Smooth muscle cell (in vitro differentiated cells): Measurements from ENCODE around the gene EPN1. TPM values are rescaled to one million over a fixed set of nuclear protein-coding genes. Genes with fewer than 3 reads are reported as not detected.

Source experiments
- DNase-seq: peaks from one replicate; lab custom pipeline; 2025; ENCODE audit not compliant: unreplicated experiment; lab: John Stamatoyannopoulos, UW
- H2AFZ ChIP-seq: fragments of 200-600 bp; sonication (generic); 2 replicates; pipeline ENCODE4 v1.6.0; 2016; ENCODE audit warnings: antibody characterized with exemption, low read depth, mild to moderate bottlenecking
- H3F3A ChIP-seq: fragments of 200-600 bp; sonication (generic); 2 replicates; pipeline ENCODE4 v1.6.0; 2017; ENCODE audit warnings: antibody characterized with exemption, low read depth
- H3K27ac ChIP-seq: fragments of 200-600 bp; sonication (generic); 2 replicates; pipeline ENCODE4 v1.5.1; 2016; ENCODE audit warnings: low read depth, mild to moderate bottlenecking
- H3K27me3 ChIP-seq: fragments of 200-600 bp; sonication (generic); 2 replicates; pipeline ENCODE4 v1.6.1; 2016; ENCODE audit warnings: low read depth, mild to moderate bottlenecking
- H3K36me3 ChIP-seq: fragments of 200-600 bp; sonication (generic); 2 replicates; pipeline ENCODE4 v1.5.1; 2016; ENCODE audit warnings: low read depth
- H3K4me1 ChIP-seq: fragments of 200-600 bp; sonication (generic); 2 replicates; pipeline ENCODE4 v1.5.1; 2016; ENCODE audit warnings: low read depth
- H3K4me2 ChIP-seq: fragments of 200-600 bp; sonication (generic); 2 replicates; pipeline ENCODE4 v1.6.0; 2016; ENCODE audit warnings: mild to moderate bottlenecking
- H3K4me3 ChIP-seq: fragments of 200-600 bp; sonication (generic); 2 replicates; pipeline ENCODE4 v1.5.1; 2016; ENCODE audit warnings: mild to moderate bottlenecking
- H3K79me2 ChIP-seq: fragments of 200-600 bp; sonication (generic); 2 replicates; pipeline ENCODE4 v1.6.0; 2016; ENCODE audit warnings: low read depth, mild to moderate bottlenecking
- H3K9ac ChIP-seq: fragments of 200-600 bp; sonication (generic); 2 replicates; pipeline ENCODE4 v1.6.0; 2016; ENCODE audit warnings: low read depth
- H3K9me3 ChIP-seq: fragments of 200-600 bp; sonication (generic); replicated peaks from 2 replicates; pipeline ENCODE4 v1.5.1; 2016; ENCODE audit warnings: low read depth
- H4K20me1 ChIP-seq: fragments of 200-600 bp; sonication (generic); 2 replicates; pipeline ENCODE4 v1.6.0; 2016; ENCODE audit warnings: low read depth
- CTCF ChIP-seq: fragments of 200-600 bp; sonication (generic); IDR thresholded peaks from 2 replicates; pipeline ENCODE4 v1.5.1; 2017; ENCODE audit warnings: borderline replicate concordance, mild to moderate bottlenecking, antibody characterized with exemption; ENCODE audit not compliant: insufficient read depth, poor library complexity, severe bottlenecking
- WGBS: methylation state at CpG from one replicate; pipeline ENCODE4 v1.1.7; 2016; ENCODE audit warnings: low lambda C conversion rate; 5-methylcytosine and 5-hydroxymethylcytosine counted together
- polyA plus RNA-seq: library from polyadenylated mRNA; unstranded; fragments of >200 nt; fragmentation: Nextera tagmentation; extraction: Ambion mirVana; gene quantifications from 2 replicates; pipeline ENCODE4 v1.2.1, GENCODE V29; 2016
- total RNA-seq: library from RNA; depleted of rRNA; stranded (reverse); fragments of >200 nt; gene quantifications from 2 replicates; pipeline ENCODE4 v1.2.3, GENCODE V29; 2014

Gene EPN1
- total and polyA plus RNA-seq, 2 experiments from 2014 or later: 25.3 to 121 TPM

GRCh38 chr19:55647732-55648584, 27.1 kb upstream of the EPN1 start, which contains the start of gene CCDC106:
CCDC106 (plus strand) TSS chr19:55648212; CDS start chr19:55649047, 835 bp downstream.
- Histone ChIP-seq H3K4me3 (peak within 1 kb of the TSS; percentile 99), H3K4me2 (peak within 1 kb of the TSS; percentile 99), H3K27me3 (no peaks in the 10 kb centered on the region), H3K36me3 (no peaks in the 10 kb centered on the region), H3K27ac (peak within 1 kb of the TSS; percentile 61), H3F3A (peaks cover 12% of the 10 kb centered on the region), H2AFZ (peak within 1 kb of the TSS; percentile 80), H3K9me3 (no peaks in the 10 kb centered on the region), H3K4me1 (peaks cover 13% of the 10 kb centered on the region), H3K79me2 (peaks cover 42% of the 10 kb centered on the region), H4K20me1 (no peaks in the 10 kb centered on the region), H3K9ac (peak within 1 kb of the TSS; percentile 90)
- no peak for DNase-seq
- WGBS: 2% methylated on average over 57 of the region's 87 CpGs
- TF ChIP-seq CTCF: no peak

DNA sequence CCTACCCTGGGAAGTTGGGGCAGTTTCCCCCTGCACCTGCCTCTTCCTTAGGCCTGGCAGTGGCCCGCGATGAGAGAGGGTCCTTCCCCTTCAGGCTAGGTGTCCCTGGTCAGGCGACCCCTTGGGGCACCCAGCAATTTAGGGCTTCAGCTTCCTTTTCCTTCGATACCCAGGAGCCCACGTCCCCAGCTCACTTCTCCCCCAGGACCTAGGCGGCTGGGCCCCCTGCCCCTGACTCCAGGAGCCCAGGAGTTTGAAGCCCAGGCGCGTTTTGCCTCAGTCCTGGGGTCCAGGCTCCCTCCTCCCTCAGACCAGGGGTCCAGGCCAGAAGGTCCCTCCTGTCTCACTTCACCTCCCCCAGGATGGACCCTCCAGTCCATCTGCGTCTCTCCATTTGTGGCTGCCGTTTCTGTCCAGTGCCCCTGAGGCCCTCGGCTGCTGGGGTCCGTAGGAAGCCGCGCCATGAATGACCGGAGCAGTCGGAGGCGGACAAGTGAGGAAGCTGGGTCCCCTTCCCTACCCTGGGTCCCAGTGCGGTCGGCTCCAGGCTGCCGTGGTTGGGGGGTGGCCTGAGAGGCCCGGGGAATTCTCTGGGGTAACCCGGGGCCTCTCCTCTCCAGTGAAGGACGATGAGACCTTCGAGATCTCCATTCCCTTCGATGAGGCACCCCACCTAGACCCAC, 26.3 kb upstream of the EPN1 start:
- no peak for TF ChIP-seq CTCF
- Histone ChIP-seq H3K36me3 (no peaks in the 10 kb centered on the region), H2AFZ (no peak overlapping the region), H4K20me1 (no peaks in the 10 kb centered on the region), H3K9ac (peak overlapping the region; percentile 90), H3K4me2 (peak overlapping the region; percentile 99), H3F3A (peaks cover 12% of the 10 kb centered on the region), H3K4me3 (peak overlapping the region; percentile 99), H3K79me2 (peaks cover 39% of the 10 kb centered on the region), H3K27ac (no peak overlapping the region), H3K9me3 (no peaks in the 10 kb centered on the region), H3K4me1 (peaks cover 13% of the 10 kb centered on the region), H3K27me3 (no peaks in the 10 kb centered on the region)
- 67% methylated on average over 25 of the region's 25 CpGs for WGBS
- DNase-seq: no peak

GRCh38 chr19:55649268-55650125, 25.5 kb upstream of the EPN1 start:
- Histone ChIP-seq H3K36me3 (no peaks in the 10 kb centered on the region), H3K79me2 (peaks cover 31% of the 10 kb centered on the region), H3K4me3 (peak overlapping the region; percentile 99), H4K20me1 (no peaks in the 10 kb centered on the region), H3K27me3 (no peaks in the 10 kb centered on the region), H3K9me3 (no peaks in the 10 kb centered on the region), H3K4me2 (peak overlapping the region; percentile 99), H2AFZ (no peak overlapping the region), H3K9ac (no peak overlapping the region), H3K27ac (no peak overlapping the region), H3K4me1 (peaks cover 9% of the 10 kb centered on the region), H3F3A (peaks cover 12% of the 10 kb centered on the region)
- no peak for TF ChIP-seq CTCF
- DNase-seq: no peak
- WGBS: 94% methylated on average over 17 of the region's 17 CpGs
